AG04450 (cell line): ENCODE results near the gene WDFY2. TPM values are rescaled to one million over a fixed set of nuclear protein-coding genes. Genes with fewer than 3 reads are reported as not detected.

Source experiments
- CTCF ChIA-PET: fragments of 300-600, 350-600 bp; formaldehyde crosslinking; extraction: SDS; loops from one replicate; lab custom pipeline; 2022; ENCODE audit warnings: antibody characterized with exemption, inconsistent platforms; lab: Charles Lee
- POLR2A ChIA-PET: fragments of 350-600 bp; formaldehyde crosslinking; extraction: SDS; loops from one replicate; lab custom pipeline; 2021; ENCODE audit warnings: antibody characterized with exemption, inconsistent platforms; lab: Yijun Ruan, JAX
- DNase-seq: peaks from one replicate; pipeline ENCODE4 v3.0.0-alpha.2; 2011; ENCODE audit warnings: low read depth, low spot score
- H3K27ac ChIP-seq: one replicate; pipeline ENCODE4 v1.5.1; 2012; ENCODE audit warnings: low read depth, low read length, control low read depth
- H3K27me3 ChIP-seq: one replicate; pipeline ENCODE4 v1.6.0; 2012; ENCODE audit warnings: low read length; ENCODE audit not compliant: control insufficient read depth, insufficient read depth
- H3K4me3 ChIP-seq: 2 replicates; pipeline ENCODE4 v1.5.1; 2011; ENCODE audit warnings: mild to moderate bottlenecking, low read depth, low read length, control low read depth
- H3K9me3 ChIP-seq: 2 replicates; pipeline ENCODE4 v1.5.1; 2012; ENCODE audit warnings: low read length; ENCODE audit not compliant: control insufficient read depth, insufficient read depth
- CTCF ChIP-seq: IDR thresholded peaks from 2 replicates; pipeline ENCODE4 v1.5.1; 2011; ENCODE audit warnings: low read depth, low read length, control low read depth, inconsistent platforms
- polyA plus RNA-seq: library from polyadenylated mRNA; depleted of rRNA; stranded (reverse); fragments of >200 nt; gene quantifications from 2 replicates; pipeline ENCODE4 v1.2.3, GENCODE V29; 2011

WDFY2 gene
- polyA plus RNA-seq, 1 experiment, result 6.3 TPM

GRCh38 chr13:51805313-51805712 is 221.1 kb downstream of the WDFY2 start:
- Histone ChIP-seq H3K4me3 (no peak overlapping the region), H3K27ac (no peak overlapping the region), H3K9me3 (no peaks in the 10 kb centered on the region; the same call in 1 of the 2 replicates), H3K27me3 (peaks cover 4% of the 10 kb centered on the region)
- TF ChIP-seq CTCF, result no peak
- DNase-seq, result no peak
- CTCF ChIA-PET, result interaction anchor here (0.6 to 1.7 kb wide), 2 partner anchors 10 to 530 kb away, joined by 4 to 15 read pairs; no protein-coding TSS in a partner anchor
- POLR2A ChIA-PET, result no interaction called here

- Histone ChIP-seq H3K27me3 (peaks cover 2% of the 10 kb centered on the region), H3K9me3 (no peaks in the 10 kb centered on the region; the same call in 1 of the 2 replicates), H3K4me3 (no peak overlapping the region), H3K27ac (no peak overlapping the region)
- POLR2A ChIA-PET, result no interaction called here
- no peak for TF ChIP-seq CTCF
- DNase-seq, result no peak
- CTCF ChIA-PET, result interaction anchor here (1.7 kb wide), 1 partner anchor 9 kb away, joined by 15 read pairs; no protein-coding TSS in a partner anchor
Observed at GRCh38 chr13:51805925-51806324, 221.7 kb downstream of the WDFY2 start.

GRCh38 chr13:51806566-51806965 is 222.3 kb downstream of the WDFY2 start:
- ChIA-PET POLR2A (no interaction called here), CTCF (interaction anchor here (0.7 to 1.7 kb wide), 2 partner anchors 9 to 252 kb away, joined by 3 to 15 read pairs; no protein-coding TSS in a partner anchor)
- H3K27ac ChIP-seq, result no peak overlapping the region
- no peak overlapping the region for H3K4me3 ChIP-seq
- DNase-seq, result no peak
- peaks cover 2% of the 10 kb centered on the region for H3K27me3 ChIP-seq
- no peaks in the 10 kb centered on the region; the same call in 1 of the 2 replicates for H3K9me3 ChIP-seq
- no peak for TF ChIP-seq CTCF

GRCh38 chr13:51807041-51807440 is 222.8 kb downstream of the WDFY2 start:
- no peak for DNase-seq
- Histone ChIP-seq H3K9me3 (no peaks in the 10 kb centered on the region; the same call in 1 of the 2 replicates), H3K27ac (no peak overlapping the region), H3K4me3 (no peak overlapping the region), H3K27me3 (peaks cover 2% of the 10 kb centered on the region)
- ChIA-PET CTCF (interaction anchor here (0.6 to 0.7 kb wide), 2 partner anchors 252 to 685 kb away, joined by 3 to 7 read pairs; no protein-coding TSS in a partner anchor), POLR2A (no interaction called here)
- no peak for TF ChIP-seq CTCF

GRCh38 chr13:51808811-51809210 is 224.5 kb downstream of the WDFY2 start:
- CTCF ChIA-PET, result no interaction called here
- no peak for DNase-seq
- no peaks in the 10 kb centered on the region; the same call in 1 of the 2 replicates for H3K9me3 ChIP-seq
- no peak for TF ChIP-seq CTCF
- POLR2A ChIA-PET, result no interaction called here
- no peak overlapping the region for H3K4me3 ChIP-seq
- H3K27me3 ChIP-seq, result peaks cover 7% of the 10 kb centered on the region
- H3K27ac ChIP-seq, result no peak overlapping the region
